Measurements from ENCODE around the gene SLC41A1.
"Not testable (repeated sequence)": the region's sequence is repeated elsewhere in the genome, so short reads cannot be mapped to it uniquely, and the experiment has no call there.

Gene SLC41A1

DNA sequence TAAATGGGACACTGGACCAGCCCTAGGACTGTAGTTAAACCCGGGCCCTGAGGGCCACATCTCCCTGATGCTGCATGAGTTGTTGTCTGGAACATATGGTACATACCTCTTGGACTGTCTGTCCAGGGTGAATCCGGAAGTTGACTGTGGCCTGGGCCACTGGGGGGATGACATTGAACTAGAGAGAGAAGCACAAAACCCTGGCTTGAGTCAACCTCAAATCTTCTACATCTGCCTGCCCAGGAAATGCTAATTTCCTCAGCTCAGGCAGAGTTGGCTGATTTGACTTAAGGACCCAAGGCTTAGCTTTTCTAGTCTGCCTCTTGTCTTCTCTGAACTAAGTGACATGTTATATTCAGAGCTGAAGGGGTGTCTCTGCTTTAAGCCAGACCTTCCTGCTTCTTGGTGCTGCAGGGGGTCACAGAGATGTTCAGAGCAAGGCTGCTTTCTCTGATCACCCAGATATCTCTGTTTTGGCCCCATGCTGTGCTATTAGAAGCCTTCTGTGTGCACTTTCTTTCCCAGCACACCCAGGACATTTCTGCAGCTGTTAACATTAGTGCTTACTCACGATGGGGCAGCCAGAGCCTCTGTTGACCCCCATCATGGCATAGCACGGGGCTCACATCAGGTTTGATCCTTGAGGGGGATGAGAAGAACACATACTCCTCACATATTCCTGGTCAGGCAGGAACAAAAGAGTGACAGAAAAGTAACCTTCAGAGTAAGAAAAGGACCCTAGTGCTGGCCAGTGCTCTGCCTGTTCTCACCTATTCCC, 27.3 kb upstream of the SLC41A1 start:
- H3K36me3 ChIP-seq (ENCODE audit: control insufficient read depth, insufficient read depth, low read length), result no peaks in the 10 kb centered on the region
- H3K27me3 ChIP-seq (ENCODE audit: control insufficient read depth, insufficient read depth, low read length), result no peaks in the 10 kb centered on the region
- no peak overlapping the region for H3K9ac ChIP-seq (ENCODE audit: low read length)
- H3K4me3 ChIP-seq (ENCODE audit: low read length), result no peak overlapping the region
- H3K9me3 ChIP-seq (ENCODE audit: control insufficient read depth, low read length), result no peaks in the 10 kb centered on the region
- no peaks in the 10 kb centered on the region for H3K4me1 ChIP-seq (ENCODE audit: control insufficient read depth, insufficient read depth, low read length)

DNA sequence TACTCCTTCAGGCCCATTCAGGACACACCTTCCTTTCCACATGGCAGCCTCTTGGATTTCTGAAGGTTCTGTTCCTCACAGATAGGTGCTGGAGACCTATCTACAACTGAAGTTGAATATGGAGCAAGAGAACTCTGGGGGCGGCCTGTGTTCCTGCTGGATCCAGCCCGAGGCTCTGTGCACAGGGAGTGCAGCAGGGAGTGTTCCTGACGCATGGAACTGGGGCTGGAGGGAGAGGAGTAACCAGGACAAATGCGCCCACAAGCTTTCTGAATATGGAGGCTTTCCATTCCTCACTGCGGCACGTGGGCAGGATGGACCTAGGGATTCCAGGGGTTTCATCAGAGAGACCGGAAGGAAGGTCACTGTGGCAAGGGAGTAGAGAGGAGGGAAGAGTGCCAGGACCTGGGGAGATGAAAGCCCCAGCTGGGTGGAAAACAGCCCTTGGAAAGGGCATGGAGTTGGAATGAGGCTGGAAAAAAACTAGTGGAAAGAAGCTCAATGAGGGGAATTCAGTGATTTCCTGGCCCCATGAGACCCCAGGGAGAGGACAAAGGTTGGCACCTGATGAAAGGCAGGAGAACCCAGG, 24.5 kb upstream of the SLC41A1 start:
- Histone ChIP-seq H3K36me3 (ENCODE audit: control insufficient read depth, insufficient read depth, low read length) (no peaks in the 10 kb centered on the region), H3K9ac (ENCODE audit: low read length) (no peak overlapping the region), H3K27me3 (ENCODE audit: control insufficient read depth, insufficient read depth, low read length) (no peaks in the 10 kb centered on the region), H3K4me3 (ENCODE audit: low read length) (no peak overlapping the region), H3K9me3 (ENCODE audit: control insufficient read depth, low read length) (no peaks in the 10 kb centered on the region), H3K4me1 (ENCODE audit: control insufficient read depth, insufficient read depth, low read length) (no peaks in the 10 kb centered on the region)

DNA sequence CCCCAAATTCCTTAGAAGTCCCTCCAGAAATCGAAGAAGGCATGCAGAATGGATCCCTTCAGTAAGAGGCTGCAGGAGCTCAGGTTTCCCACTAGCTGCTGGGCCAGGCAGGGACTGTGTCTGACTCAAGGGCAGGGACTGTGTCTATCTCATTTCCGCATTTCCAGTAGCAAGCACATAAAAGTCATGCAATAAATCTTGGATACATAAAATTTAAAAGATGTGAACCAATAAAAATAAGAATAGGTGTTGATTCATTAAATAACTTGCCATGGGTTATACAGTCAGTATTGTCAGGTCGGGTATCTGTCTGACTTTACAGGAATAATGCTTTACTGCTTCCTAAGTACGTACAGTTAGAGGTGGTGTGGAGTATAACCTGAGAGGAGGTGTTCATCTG, 21.8 kb upstream of the SLC41A1 start:
- no peak overlapping the region for H3K9ac ChIP-seq (ENCODE audit: low read length)
- no peak overlapping the region for H3K4me3 ChIP-seq (ENCODE audit: low read length)
- no peaks in the 10 kb centered on the region for H3K4me1 ChIP-seq (ENCODE audit: control insufficient read depth, insufficient read depth, low read length)
- no peaks in the 10 kb centered on the region for H3K36me3 ChIP-seq (ENCODE audit: control insufficient read depth, insufficient read depth, low read length)
- H3K9me3 ChIP-seq (ENCODE audit: control insufficient read depth, low read length), result no peaks in the 10 kb centered on the region
- H3K27me3 ChIP-seq (ENCODE audit: control insufficient read depth, insufficient read depth, low read length), result no peaks in the 10 kb centered on the region

- Histone ChIP-seq H3K9ac (ENCODE audit: low read length) (no peak overlapping the region), H3K36me3 (ENCODE audit: control insufficient read depth, insufficient read depth, low read length) (no peaks in the 10 kb centered on the region), H3K27me3 (ENCODE audit: control insufficient read depth, insufficient read depth, low read length) (no peaks in the 10 kb centered on the region), H3K9me3 (ENCODE audit: control insufficient read depth, low read length) (no peaks in the 10 kb centered on the region), H3K4me1 (ENCODE audit: control insufficient read depth, insufficient read depth, low read length) (no peaks in the 10 kb centered on the region), H3K4me3 (ENCODE audit: low read length) (no peak overlapping the region)
Measured at GRCh38 chr1:205832326-205832751, 19.3 kb upstream of the SLC41A1 start.

- H3K4me1 ChIP-seq (ENCODE audit: control insufficient read depth, insufficient read depth, low read length), result no peaks in the 10 kb centered on the region
- H3K9me3 ChIP-seq (ENCODE audit: control insufficient read depth, low read length), result no peaks in the 10 kb centered on the region
- no peak overlapping the region for H3K4me3 ChIP-seq (ENCODE audit: low read length)
- H3K27me3 ChIP-seq (ENCODE audit: control insufficient read depth, insufficient read depth, low read length), result peaks cover 4% of the 10 kb centered on the region
- H3K36me3 ChIP-seq (ENCODE audit: control insufficient read depth, insufficient read depth, low read length), result no peaks in the 10 kb centered on the region
- no peak overlapping the region for H3K9ac ChIP-seq (ENCODE audit: low read length)
Measured at GRCh38 chr1:205827623-205828022, 14.6 kb upstream of the SLC41A1 start.

DNA sequence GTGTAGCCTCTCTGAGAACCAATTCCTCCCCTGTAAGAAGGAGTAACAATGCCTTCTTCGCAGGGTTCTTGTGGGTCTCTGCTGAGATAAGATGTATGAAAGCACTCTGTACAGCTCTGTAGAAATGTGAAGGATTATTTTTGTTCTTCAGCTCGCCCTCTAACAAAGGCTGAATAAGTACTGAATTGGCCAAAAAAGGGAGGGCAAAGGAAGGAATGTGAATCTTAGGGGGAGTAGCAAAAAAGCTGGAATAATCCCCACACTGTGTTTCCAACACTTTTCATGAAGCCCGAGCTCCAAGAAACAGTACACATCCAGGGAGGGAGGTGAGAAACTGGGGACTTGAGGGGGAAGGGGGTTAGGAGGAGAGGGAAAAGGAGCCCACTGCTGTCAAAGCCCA, 14.0 kb upstream of the SLC41A1 start:
- H3K4me1 ChIP-seq (ENCODE audit: control insufficient read depth, insufficient read depth, low read length), result no peaks in the 10 kb centered on the region
- peaks cover 4% of the 10 kb centered on the region for H3K27me3 ChIP-seq (ENCODE audit: control insufficient read depth, insufficient read depth, low read length)
- no peaks in the 10 kb centered on the region for H3K9me3 ChIP-seq (ENCODE audit: control insufficient read depth, low read length)
- no peak overlapping the region for H3K4me3 ChIP-seq (ENCODE audit: low read length)
- no peaks in the 10 kb centered on the region for H3K36me3 ChIP-seq (ENCODE audit: control insufficient read depth, insufficient read depth, low read length)
- H3K9ac ChIP-seq (ENCODE audit: low read length), result no peak overlapping the region

- no peak overlapping the region for H3K9ac ChIP-seq (ENCODE audit: low read length)
- H3K36me3 ChIP-seq (ENCODE audit: control insufficient read depth, insufficient read depth, low read length), result no peaks in the 10 kb centered on the region
- no peaks in the 10 kb centered on the region for H3K9me3 ChIP-seq (ENCODE audit: control insufficient read depth, low read length)
- peaks cover 4% of the 10 kb centered on the region for H3K27me3 ChIP-seq (ENCODE audit: control insufficient read depth, insufficient read depth, low read length)
- no peaks in the 10 kb centered on the region for H3K4me1 ChIP-seq (ENCODE audit: control insufficient read depth, insufficient read depth, low read length)
- H3K4me3 ChIP-seq (ENCODE audit: low read length), result no peak overlapping the region
Measured at GRCh38 chr1:205826016-205826806, 13.2 kb upstream of the SLC41A1 start.

- no peaks in the 10 kb centered on the region for H3K9me3 ChIP-seq (ENCODE audit: control insufficient read depth, low read length)
- no peak overlapping the region for H3K4me3 ChIP-seq (ENCODE audit: low read length)
Measured at GRCh38 chr1:205824180-205824579, 11.2 kb upstream of the SLC41A1 start.

DNA sequence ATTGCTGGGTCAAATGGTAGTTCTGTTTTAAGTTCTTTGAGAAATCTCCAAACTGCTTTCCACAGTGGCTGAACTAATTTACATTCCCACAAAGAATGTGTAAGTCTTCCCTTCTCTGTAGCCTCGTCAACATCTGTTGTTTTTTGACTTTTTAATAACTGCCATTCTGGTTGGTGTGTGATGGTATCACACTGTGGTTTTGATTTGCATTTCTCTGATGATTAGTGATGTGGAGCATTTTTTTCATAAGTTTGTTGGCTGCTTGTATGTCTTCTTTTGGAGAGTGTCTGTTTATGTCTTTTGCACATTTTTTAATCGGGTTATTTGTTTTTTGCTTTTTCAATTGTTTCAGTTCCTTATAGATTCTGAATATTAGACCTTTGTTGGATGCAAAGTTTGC, 10.3 kb upstream of the SLC41A1 start:
- not testable (repeated sequence) for H3K36me3 ChIP-seq (ENCODE audit: control insufficient read depth, insufficient read depth, low read length); H3K4me3 ChIP-seq (ENCODE audit: low read length); H3K27me3 ChIP-seq (ENCODE audit: control insufficient read depth, insufficient read depth, low read length); H3K9ac ChIP-seq (ENCODE audit: low read length); H3K4me1 ChIP-seq (ENCODE audit: control insufficient read depth, insufficient read depth, low read length); H3K9me3 ChIP-seq (ENCODE audit: control insufficient read depth, low read length)

More at GRCh38 chr1:205824180-205824579, 11.2 kb upstream of the SLC41A1 start:
- H3K4me1 ChIP-seq (ENCODE audit: control insufficient read depth, insufficient read depth, low read length), result no peaks in the 10 kb centered on the region
- no peaks in the 10 kb centered on the region for H3K36me3 ChIP-seq (ENCODE audit: control insufficient read depth, insufficient read depth, low read length)
- peaks cover 4% of the 10 kb centered on the region for H3K27me3 ChIP-seq (ENCODE audit: control insufficient read depth, insufficient read depth, low read length)
- H3K9ac ChIP-seq (ENCODE audit: low read length), result no peak overlapping the region

DNA sequence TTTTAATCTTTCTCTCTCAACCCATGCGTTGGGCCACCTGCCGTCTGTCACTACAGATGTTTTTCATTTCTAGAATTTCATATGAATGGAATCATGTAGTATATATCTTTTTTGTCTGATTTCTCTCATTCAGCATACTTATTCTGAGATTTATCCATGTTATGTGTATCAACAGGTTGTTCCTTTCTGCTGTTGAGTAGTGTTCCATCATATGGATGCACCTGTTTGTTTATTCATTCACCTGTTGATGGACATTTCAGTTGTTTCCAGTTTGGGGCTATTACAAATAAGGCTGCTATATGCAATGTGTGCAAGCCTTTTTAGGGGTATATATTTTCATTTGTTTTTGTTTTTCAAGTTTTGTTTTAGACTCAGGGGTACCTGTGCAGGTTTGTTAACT, 9.4 kb upstream of the SLC41A1 start:
- H3K4me3 ChIP-seq (ENCODE audit: low read length), result no peak overlapping the region
- no peak overlapping the region for H3K9ac ChIP-seq (ENCODE audit: low read length)
- H3K36me3 ChIP-seq (ENCODE audit: control insufficient read depth, insufficient read depth, low read length), result no peaks in the 10 kb centered on the region
- peaks cover 4% of the 10 kb centered on the region for H3K27me3 ChIP-seq (ENCODE audit: control insufficient read depth, insufficient read depth, low read length)
- no peaks in the 10 kb centered on the region for H3K4me1 ChIP-seq (ENCODE audit: control insufficient read depth, insufficient read depth, low read length)
- H3K9me3 ChIP-seq (ENCODE audit: control insufficient read depth, low read length), result no peaks in the 10 kb centered on the region

- H3K27me3 ChIP-seq (ENCODE audit: control insufficient read depth, insufficient read depth, low read length), result peaks cover 4% of the 10 kb centered on the region
- H3K36me3 ChIP-seq (ENCODE audit: control insufficient read depth, insufficient read depth, low read length), result no peaks in the 10 kb centered on the region
- H3K9ac ChIP-seq (ENCODE audit: low read length), result no peak overlapping the region
- H3K4me1 ChIP-seq (ENCODE audit: control insufficient read depth, insufficient read depth, low read length), result peaks cover 6% of the 10 kb centered on the region
- no peak overlapping the region for H3K4me3 ChIP-seq (ENCODE audit: low read length)
- H3K9me3 ChIP-seq (ENCODE audit: control insufficient read depth, low read length), result no peaks in the 10 kb centered on the region
Measured at GRCh38 chr1:205817988-205818387, 5.0 kb upstream of the SLC41A1 start.

GRCh38 chr1:205817364-205817763, 4.4 kb upstream of the SLC41A1 start:
- Histone ChIP-seq H3K27me3 (ENCODE audit: control insufficient read depth, insufficient read depth, low read length) (peaks cover 4% of the 10 kb centered on the region), H3K9me3 (ENCODE audit: control insufficient read depth, low read length) (no peaks in the 10 kb centered on the region), H3K4me3 (ENCODE audit: low read length) (no peak overlapping the region)

More at GRCh38 chr1:205817364-205817763, 4.4 kb upstream of the SLC41A1 start:
- H3K36me3 ChIP-seq (ENCODE audit: control insufficient read depth, insufficient read depth, low read length), result no peaks in the 10 kb centered on the region
- no peak overlapping the region for H3K9ac ChIP-seq (ENCODE audit: low read length)
- H3K4me1 ChIP-seq (ENCODE audit: control insufficient read depth, insufficient read depth, low read length), result peaks cover 6% of the 10 kb centered on the region

All from mucosa of stomach (tissue), 1 donor.